ENCODE measurements around the gene GMPPA.

Gene GMPPA

DNA sequence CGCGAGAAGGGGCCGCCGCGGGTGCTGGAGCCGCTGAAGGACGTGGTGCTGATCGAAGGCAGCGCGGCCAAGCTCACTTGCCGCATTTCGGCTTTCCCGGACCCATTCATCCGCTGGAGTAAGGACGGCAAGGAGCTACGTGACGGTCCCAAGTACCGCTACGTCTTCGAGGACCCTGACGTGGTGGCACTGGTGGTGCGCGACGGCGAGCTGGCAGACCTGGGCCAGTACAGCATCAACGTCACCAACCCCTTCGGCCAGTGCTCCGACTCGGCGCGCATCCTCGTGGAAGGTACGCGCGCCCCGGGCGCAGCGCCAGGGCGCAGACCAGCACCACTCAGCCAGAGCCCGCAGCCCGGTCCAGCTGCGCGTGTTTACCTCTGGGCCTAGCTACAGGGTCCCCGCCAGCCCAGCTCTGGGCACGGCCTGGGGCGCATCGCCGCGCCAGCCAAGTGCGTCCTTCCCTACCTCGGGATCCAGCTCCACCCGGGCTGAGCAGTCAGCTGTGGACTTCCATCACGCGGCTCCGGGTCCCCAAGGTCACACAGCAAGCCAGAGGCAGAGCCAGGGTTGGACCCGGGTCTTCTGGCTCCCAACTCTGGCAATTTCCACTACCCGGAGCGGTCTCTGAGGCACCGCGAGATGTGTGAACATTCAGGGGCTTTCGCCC is 1.7 kb upstream of the GMPPA start:
- no peak overlapping the region for H3K4me3 ChIP-seq (ENCODE audit: low read depth, low read length)
- TF ChIP-seq, protein P1, sequence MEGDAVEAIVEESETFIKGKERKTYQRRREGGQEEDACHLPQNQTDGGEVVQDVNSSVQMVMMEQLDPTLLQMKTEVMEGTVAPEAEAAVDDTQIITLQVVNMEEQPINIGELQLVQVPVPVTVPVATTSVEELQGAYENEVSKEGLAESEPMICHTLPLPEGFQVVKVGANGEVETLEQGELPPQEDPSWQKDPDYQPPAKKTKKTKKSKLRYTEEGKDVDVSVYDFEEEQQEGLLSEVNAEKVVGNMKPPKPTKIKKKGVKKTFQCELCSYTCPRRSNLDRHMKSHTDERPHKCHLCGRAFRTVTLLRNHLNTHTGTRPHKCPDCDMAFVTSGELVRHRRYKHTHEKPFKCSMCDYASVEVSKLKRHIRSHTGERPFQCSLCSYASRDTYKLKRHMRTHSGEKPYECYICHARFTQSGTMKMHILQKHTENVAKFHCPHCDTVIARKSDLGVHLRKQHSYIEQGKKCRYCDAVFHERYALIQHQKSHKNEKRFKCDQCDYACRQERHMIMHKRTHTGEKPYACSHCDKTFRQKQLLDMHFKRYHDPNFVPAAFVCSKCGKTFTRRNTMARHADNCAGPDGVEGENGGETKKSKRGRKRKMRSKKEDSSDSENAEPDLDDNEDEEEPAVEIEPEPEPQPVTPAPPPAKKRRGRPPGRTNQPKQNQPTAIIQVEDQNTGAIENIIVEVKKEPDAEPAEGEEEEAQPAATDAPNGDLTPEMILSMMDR (IDR thresholded peaks at IDR 0.05; ENCODE audit: low read depth, low read length, missing control alignments): no peak
- DNase-seq (ENCODE audit: low read depth): no peak
- in situ Hi-C loops (cut with HindIII; ENCODE audit: low sequenced_read_pairs): no loop called here

DNA sequence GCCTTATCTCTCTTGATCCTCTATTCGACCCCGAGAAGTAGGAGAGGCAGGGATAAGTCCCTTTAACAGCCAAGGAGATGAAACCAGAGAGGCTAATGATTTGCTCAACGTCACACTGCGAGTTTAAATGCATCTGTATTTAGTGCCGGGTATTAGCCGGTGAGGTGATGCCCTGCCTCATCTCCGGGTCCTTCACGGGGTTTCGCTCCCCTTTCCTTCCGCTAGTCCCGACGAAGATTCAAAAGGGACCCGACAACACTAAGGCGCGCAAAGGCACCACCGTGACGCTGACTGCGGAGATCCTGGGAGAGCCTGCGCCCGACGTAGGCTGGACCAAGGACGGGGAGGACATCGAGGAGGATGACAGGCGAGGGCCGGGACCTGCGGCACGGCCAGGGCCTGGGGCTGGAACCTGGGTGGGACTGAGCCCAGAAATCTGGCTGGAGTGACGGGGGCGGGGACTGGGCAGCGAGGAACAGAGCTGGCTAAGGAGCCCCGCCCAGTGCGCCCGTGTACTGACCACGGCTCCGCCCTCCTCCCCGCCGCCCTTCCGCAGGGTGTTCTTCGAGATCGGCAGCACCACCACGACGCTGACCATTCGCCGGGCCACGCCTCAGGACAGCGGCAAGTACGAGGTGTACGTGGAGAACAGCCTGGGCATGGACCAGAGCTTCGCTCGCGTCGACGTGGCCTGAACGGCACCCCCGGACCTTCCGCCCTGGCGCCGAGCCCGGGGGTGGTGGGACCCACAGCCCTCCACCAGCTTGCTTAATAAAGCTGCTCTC is 1.0 kb upstream of the GMPPA start:
- H3K4me3 ChIP-seq (ENCODE audit: low read depth, low read length): peak overlapping the region; percentile 67
- DNase-seq (ENCODE audit: low read depth): no peak
- TF ChIP-seq, protein P1 (IDR thresholded peaks at IDR 0.05; ENCODE audit: low read depth, low read length, missing control alignments): no peak
- in situ Hi-C loops (cut with HindIII; ENCODE audit: low sequenced_read_pairs): no loop called here

DNA sequence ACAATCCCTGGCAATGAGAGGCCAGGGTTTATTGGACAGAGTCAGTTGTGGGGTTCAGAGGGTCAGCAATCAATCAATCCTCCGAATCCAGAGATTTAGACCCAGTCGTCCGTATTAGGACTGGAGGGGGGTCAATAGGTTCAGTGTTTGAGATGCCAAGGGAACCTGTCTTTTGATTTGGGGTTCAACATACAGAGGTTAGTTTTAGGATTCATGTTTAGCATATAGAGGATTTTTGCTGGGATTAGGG is 292 bp downstream of the GMPPA start:
- TF ChIP-seq, protein P1 (IDR thresholded peaks at IDR 0.05; ENCODE audit: low read depth, low read length, missing control alignments): no peak
- DNase-seq (ENCODE audit: low read depth): no peak
- peak overlapping the region; percentile 67 for H3K4me3 ChIP-seq (ENCODE audit: low read depth, low read length)
- in situ Hi-C loops (cut with HindIII; ENCODE audit: low sequenced_read_pairs): no loop called here

DNA sequence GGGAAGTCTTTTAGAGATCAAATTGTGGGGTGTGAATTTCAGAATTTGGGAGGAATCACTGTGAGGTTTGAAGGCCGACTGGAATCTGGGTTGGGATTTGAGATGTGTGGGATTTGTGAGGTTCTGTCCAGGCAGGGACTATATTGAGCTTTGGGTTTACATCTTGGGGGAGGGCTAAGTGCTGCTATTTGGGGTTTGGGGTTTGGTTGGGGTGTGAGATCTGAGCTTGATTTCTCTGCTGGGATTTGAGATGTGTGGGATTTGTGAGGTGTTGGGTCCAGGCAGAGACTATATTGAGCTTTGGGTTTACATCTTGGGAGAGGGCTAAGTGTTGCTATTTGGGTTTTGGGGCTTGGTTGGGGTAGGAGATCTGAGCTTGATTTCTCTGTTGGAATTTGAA is 864 bp downstream of the GMPPA start:
- H3K4me3 ChIP-seq (ENCODE audit: low read depth, low read length): peak overlapping the region; percentile 67
- in situ Hi-C loops (cut with HindIII; ENCODE audit: low sequenced_read_pairs): no loop called here
- DNase-seq (ENCODE audit: low read depth): no peak
- TF ChIP-seq, protein P1 (IDR thresholded peaks at IDR 0.05; ENCODE audit: low read depth, low read length, missing control alignments): no peak

DNA sequence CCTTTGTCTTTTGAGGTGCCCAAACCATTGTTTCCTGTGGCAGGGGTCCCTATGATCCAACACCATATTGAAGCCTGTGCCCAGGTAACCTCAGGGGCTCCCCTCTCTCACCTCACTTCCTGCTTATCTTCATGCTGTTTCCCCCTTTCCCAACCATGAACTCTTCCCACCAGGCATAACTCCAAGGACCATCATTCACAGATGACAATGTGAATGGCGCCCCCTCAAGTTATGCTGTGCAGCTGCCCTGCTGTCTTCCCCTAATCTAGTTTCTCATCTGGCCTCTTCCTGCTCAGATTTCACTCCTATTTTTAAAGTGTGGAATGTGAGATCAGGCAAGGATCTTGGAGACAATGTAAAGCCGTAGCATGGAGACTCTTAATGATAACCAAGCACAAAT is 1.4 kb downstream of the GMPPA start:
- TF ChIP-seq, protein P1 (IDR thresholded peaks at IDR 0.05; ENCODE audit: low read depth, low read length, missing control alignments): peak; percentile 41
- in situ Hi-C loops (cut with HindIII; ENCODE audit: low sequenced_read_pairs): no loop called here
- no peak overlapping the region for H3K4me3 ChIP-seq (ENCODE audit: low read depth, low read length)
- DNase-seq (ENCODE audit: low read depth): no peak

DNA sequence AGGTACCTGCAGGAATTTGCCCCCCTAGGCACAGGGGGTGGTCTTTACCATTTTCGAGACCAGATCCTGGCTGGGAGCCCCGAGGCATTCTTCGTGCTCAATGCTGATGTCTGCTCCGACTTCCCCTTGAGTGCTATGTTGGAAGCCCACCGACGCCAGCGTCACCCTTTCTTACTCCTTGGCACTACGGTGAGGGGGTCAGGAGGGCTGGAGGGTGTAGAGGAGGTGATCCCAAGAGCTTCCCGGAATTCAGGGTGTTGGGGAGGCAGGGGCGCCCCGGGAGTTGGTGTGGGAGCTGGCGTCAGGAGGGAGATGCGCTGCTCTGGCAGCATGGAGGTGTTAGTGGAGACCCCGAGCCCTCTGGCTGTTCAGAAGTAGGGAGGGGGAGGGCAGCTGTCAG is 3.2 kb downstream of the GMPPA start:
- no peak overlapping the region for H3K4me3 ChIP-seq (ENCODE audit: low read depth, low read length)
- in situ Hi-C loops (cut with HindIII; ENCODE audit: low sequenced_read_pairs): no loop called here
- TF ChIP-seq, protein P1 (IDR thresholded peaks at IDR 0.05; ENCODE audit: low read depth, low read length, missing control alignments): no peak
- DNase-seq (ENCODE audit: low read depth): no peak

Measured in astrocyte of the cerebellum (primary cell).